Measurements from ENCODE around the gene SMARCD3.

DNA sequence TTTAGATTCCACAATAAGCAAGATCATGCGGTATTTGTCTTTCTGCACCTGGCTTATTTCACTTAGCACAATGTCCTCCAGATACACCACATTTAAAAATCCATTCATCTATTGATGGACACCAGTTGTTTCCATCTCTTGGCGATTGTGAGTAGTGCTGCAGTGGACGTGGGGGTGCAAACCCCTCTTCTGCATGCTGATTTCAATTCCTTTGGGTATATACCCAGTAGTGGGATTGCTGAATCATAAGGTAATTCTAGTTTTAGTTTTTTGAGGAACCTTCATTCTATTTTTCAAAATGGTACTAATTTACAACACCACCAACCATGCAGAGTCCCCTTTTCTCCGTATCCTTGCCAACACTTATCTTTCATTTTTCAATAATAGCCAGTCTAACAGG lies 59.5 kb downstream of the SMARCD3 start:
- TF ChIP-seq, protein P1, sequence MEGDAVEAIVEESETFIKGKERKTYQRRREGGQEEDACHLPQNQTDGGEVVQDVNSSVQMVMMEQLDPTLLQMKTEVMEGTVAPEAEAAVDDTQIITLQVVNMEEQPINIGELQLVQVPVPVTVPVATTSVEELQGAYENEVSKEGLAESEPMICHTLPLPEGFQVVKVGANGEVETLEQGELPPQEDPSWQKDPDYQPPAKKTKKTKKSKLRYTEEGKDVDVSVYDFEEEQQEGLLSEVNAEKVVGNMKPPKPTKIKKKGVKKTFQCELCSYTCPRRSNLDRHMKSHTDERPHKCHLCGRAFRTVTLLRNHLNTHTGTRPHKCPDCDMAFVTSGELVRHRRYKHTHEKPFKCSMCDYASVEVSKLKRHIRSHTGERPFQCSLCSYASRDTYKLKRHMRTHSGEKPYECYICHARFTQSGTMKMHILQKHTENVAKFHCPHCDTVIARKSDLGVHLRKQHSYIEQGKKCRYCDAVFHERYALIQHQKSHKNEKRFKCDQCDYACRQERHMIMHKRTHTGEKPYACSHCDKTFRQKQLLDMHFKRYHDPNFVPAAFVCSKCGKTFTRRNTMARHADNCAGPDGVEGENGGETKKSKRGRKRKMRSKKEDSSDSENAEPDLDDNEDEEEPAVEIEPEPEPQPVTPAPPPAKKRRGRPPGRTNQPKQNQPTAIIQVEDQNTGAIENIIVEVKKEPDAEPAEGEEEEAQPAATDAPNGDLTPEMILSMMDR (conservative IDR thresholded peaks at IDR 0.05; ENCODE audit: low read length): no peak
- TF ChIP-seq EZH2phosphoT487 (IDR thresholded peaks at IDR 0.05; ENCODE audit: borderline replicate concordance, low read depth, low read length): no peak
